GM23248 (cell line): Measurements from ENCODE around the gene THSD4. TPM values are rescaled to one million over a fixed set of nuclear protein-coding genes. Genes with fewer than 3 reads are reported as not detected.

Experiments used
- DNase-seq: peaks from one replicate; pipeline ENCODE4 v3.0.0-alpha.2; 2015
- H2AFZ ChIP-seq: fragments of 200-600 bp; sonication (generic); 2 replicates; pipeline ENCODE4 v1.6.1; 2016; ENCODE audit warnings: antibody characterized with exemption
- H3F3A ChIP-seq: fragments of 200-600 bp; sonication (generic); 2 replicates; pipeline ENCODE4 v1.6.1; 2016; ENCODE audit warnings: mild to moderate bottlenecking, antibody characterized with exemption, mixed run types; ENCODE audit not compliant: insufficient read depth
- H3K27ac ChIP-seq: fragments of 200-600 bp; sonication (generic); 2 replicates; pipeline ENCODE4 v1.5.1; 2016; ENCODE audit warnings: mild to moderate bottlenecking
- H3K27me3 ChIP-seq: fragments of 200-600 bp; sonication (generic); replicated peaks from 2 replicates; pipeline ENCODE4 v1.6.1; 2016; ENCODE audit warnings: mild to moderate bottlenecking; ENCODE audit not compliant: insufficient read depth
- H3K36me3 ChIP-seq: fragments of 200-600 bp; sonication (generic); 2 replicates; pipeline ENCODE4 v1.6.1; 2016; ENCODE audit warnings: low read depth, mild to moderate bottlenecking
- H3K4me1 ChIP-seq: fragments of 200-600 bp; sonication (generic); 2 replicates; pipeline ENCODE4 v1.6.1; 2016; ENCODE audit warnings: mild to moderate bottlenecking; ENCODE audit not compliant: insufficient read depth
- H3K4me2 ChIP-seq: fragments of 200-600 bp; sonication (generic); one replicate; pipeline ENCODE4 v1.6.1; 2016; ENCODE audit warnings: mild to moderate bottlenecking; ENCODE audit not compliant: unreplicated experiment
- H3K4me3 ChIP-seq: fragments of 200-600 bp; sonication (generic); 2 replicates; pipeline ENCODE4 v1.5.1; 2016; ENCODE audit warnings: mild to moderate bottlenecking
- H3K79me2 ChIP-seq: fragments of 200-600 bp; sonication (generic); 2 replicates; pipeline ENCODE4 v1.6.1; 2016; ENCODE audit warnings: mild to moderate bottlenecking; ENCODE audit not compliant: insufficient read depth
- H3K9ac ChIP-seq: fragments of 200-600 bp; sonication (generic); 2 replicates; pipeline ENCODE4 v1.6.1; 2016; ENCODE audit warnings: mild to moderate bottlenecking
- H3K9me2 ChIP-seq: fragments of 200-600 bp; sonication (generic); 2 replicates; pipeline ENCODE4 v1.6.1; 2016; ENCODE audit warnings: mixed run types, mild to moderate bottlenecking, moderate library complexity; ENCODE audit not compliant: insufficient read depth
- H3K9me3 ChIP-seq: fragments of 200-600 bp; sonication (generic); one replicate; pipeline ENCODE4 v1.6.1; 2017; ENCODE audit warnings: low read depth
- H4K20me1 ChIP-seq: fragments of 200-600 bp; sonication (generic); 2 replicates; pipeline ENCODE4 v1.6.0; 2016; ENCODE audit not compliant: insufficient read depth
- EZH2 ChIP-seq: fragments of 200-600 bp; sonication (generic); IDR thresholded peaks from 2 replicates; pipeline ENCODE4 v1.6.1; 2018; ENCODE audit warnings: antibody characterized with exemption, mild to moderate bottlenecking; ENCODE audit not compliant: insufficient read depth, poor library complexity, severe bottlenecking
- EZH2phosphoT487 ChIP-seq: fragments of 200-600 bp; sonication (generic); IDR thresholded peaks from 2 replicates; pipeline ENCODE4 v1.6.1; 2018; ENCODE audit warnings: antibody characterized with exemption, moderate library complexity, mild to moderate bottlenecking, low read depth; ENCODE audit not compliant: insufficient read depth
- WGBS, 2 experiments: methylation state at CpG; one replicate each; pipeline ENCODE4 v1.1.6; 2015 to 2017; ENCODE audit warnings: low lambda C conversion rate in 2 of 2, low coverage in 1 of 2; ENCODE audit errors: missing lambda C conversion rate in 2 of 2; 5-methylcytosine and 5-hydroxymethylcytosine counted together
- in situ Hi-C: fragments of 300-500 bp; cut with MboI; formaldehyde crosslinking; loops from 2 replicates; pipeline ENCODE4 v1.15.0; 2020
- polyA plus RNA-seq: library from polyadenylated mRNA; unstranded; fragments of >200 nt; fragmentation: Nextera tagmentation; extraction: Ambion mirVana; gene quantifications from 2 replicates; pipeline ENCODE4 v1.2.1, GENCODE V29; 2016
- total RNA-seq: library from RNA; depleted of rRNA; stranded (reverse); fragments of >200 nt; shearing (Covaris generic); gene quantifications from 2 replicates; pipeline ENCODE4 v1.2.3, GENCODE V29; 2014

Gene THSD4
- total and polyA plus RNA-seq, 2 experiments from 2014 or later, result 14.2 to 58.9 TPM

DNA sequence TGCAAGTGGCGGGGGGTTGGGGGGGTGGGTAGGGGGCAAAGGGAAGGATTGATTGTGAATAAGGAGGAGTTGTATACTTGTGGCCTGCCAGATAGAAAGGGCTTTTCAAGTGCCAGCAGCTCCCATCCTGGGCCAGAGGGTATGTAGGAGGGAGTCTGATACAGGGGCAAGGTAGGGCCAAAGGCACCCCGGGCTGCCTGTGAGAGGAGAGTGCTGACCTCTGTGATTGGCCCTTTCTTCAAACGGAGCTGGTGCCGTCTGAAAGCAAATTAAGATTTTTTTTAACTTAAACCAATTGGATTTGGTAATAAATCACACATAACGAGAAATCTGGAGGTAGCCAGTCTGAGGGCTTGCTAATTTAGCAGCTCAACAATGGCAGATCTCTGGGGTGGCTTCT is 229.9 kb downstream of the THSD4 start:
- Histone ChIP-seq H3K4me1 (0 out of 2 replicates have a peak, but pooled peaks cover 3% of the 10 kb centered on the region), H3K27ac (no peak overlapping the region), H3K36me3 (no peaks in the 10 kb centered on the region), H3K79me2 (no peaks in the 10 kb centered on the region), H3K9ac (no peak overlapping the region), H2AFZ (no peak overlapping the region), H3K9me3 (no peaks in the 10 kb centered on the region), H3K27me3 (no peaks in the 10 kb centered on the region), H3K4me3 (no peak overlapping the region), H3K4me2 (no peak overlapping the region), H3F3A (no peaks in the 10 kb centered on the region), H4K20me1 (no peaks in the 10 kb centered on the region), H3K9me2 (no peaks in the 10 kb centered on the region)
- in situ Hi-C loops, result no loop called here
- TF ChIP-seq EZH2 (no peak), EZH2phosphoT487 (no peak)
- no peak for DNase-seq
- 67 to 75% methylated on average over 5 of the region's 5 CpGs for WGBS, 2 experiments

GRCh38 chr15:71346464-71346863 is 231.2 kb downstream of the THSD4 start:
- Histone ChIP-seq H3K4me1 (0 out of 2 replicates have a peak, but pooled peaks cover 3% of the 10 kb centered on the region), H4K20me1 (no peaks in the 10 kb centered on the region), H3K79me2 (no peaks in the 10 kb centered on the region), H3K27ac (no peak overlapping the region), H3K9me2 (no peaks in the 10 kb centered on the region), H3K4me2 (no peak overlapping the region), H3K9ac (no peak overlapping the region), H3K27me3 (no peaks in the 10 kb centered on the region), H3F3A (no peaks in the 10 kb centered on the region), H3K4me3 (no peak overlapping the region), H3K36me3 (no peaks in the 10 kb centered on the region; the same call in 1 of the 2 replicates), H3K9me3 (no peaks in the 10 kb centered on the region), H2AFZ (no peak overlapping the region)
- no peak for DNase-seq
- TF ChIP-seq EZH2 (no peak), EZH2phosphoT487 (no peak)
- 89 to 94% methylated on average over 5 of the region's 5 CpGs for WGBS, 2 experiments
- in situ Hi-C loops, result no loop called here

DNA sequence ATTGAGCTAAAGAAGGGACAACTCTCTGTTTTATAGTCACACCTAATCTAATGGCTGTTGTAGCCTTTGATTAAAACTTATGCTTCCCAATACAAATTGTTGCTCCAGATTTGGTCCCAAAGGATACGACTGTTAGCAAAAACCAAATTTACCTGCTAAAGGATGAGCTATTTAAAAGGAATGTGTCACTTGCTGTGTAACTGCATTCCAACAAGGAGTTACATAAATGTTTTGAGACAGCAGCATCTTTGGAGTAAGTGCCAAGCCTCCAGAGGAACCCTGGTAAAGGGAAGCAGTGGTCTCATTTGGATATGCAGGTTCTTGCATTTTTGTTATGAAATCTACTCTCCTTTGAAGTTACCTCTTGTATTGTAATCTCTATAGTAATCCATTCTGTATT is 233.3 kb downstream of the THSD4 start:
- in situ Hi-C loops, result no loop called here
- Histone ChIP-seq H3K4me1 (0 out of 2 replicates have a peak, but pooled peaks cover 3% of the 10 kb centered on the region), H3K9me3 (no peaks in the 10 kb centered on the region)

GRCh38 chr15:71349336-71349735 is 234.1 kb downstream of the THSD4 start:
- Histone ChIP-seq H3K79me2 (no peaks in the 10 kb centered on the region), H3K4me3 (no peak overlapping the region), H3K9ac (no peak overlapping the region), H3K4me2 (no peak overlapping the region), H4K20me1 (no peaks in the 10 kb centered on the region), H3K27me3 (no peaks in the 10 kb centered on the region), H3F3A (no peaks in the 10 kb centered on the region), H3K27ac (no peak overlapping the region), H2AFZ (no peak overlapping the region), H3K36me3 (peaks cover 6% of the 10 kb centered on the region; the same call in 1 of the 2 replicates), H3K9me3 (no peaks in the 10 kb centered on the region), H3K9me2 (no peaks in the 10 kb centered on the region), H3K4me1 (0 out of 2 replicates have a peak, but pooled peaks cover 3% of the 10 kb centered on the region)
- no peak for TF ChIP-seq EZH2
- no peak for TF ChIP-seq EZH2phosphoT487
- no peak for DNase-seq
- 77 to 80% methylated on average over 4 of the region's 4 CpGs for WGBS, 2 experiments
- in situ Hi-C loops, result no loop called here

More for the DNA sequence above, 233.3 kb downstream of the THSD4 start:
- Histone ChIP-seq H3K4me2 (no peak overlapping the region), H3K27me3 (no peaks in the 10 kb centered on the region), H2AFZ (no peak overlapping the region), H4K20me1 (no peaks in the 10 kb centered on the region), H3K79me2 (no peaks in the 10 kb centered on the region), H3K9ac (no peak overlapping the region), H3F3A (no peaks in the 10 kb centered on the region), H3K9me2 (no peaks in the 10 kb centered on the region), H3K36me3 (peaks cover 6% of the 10 kb centered on the region; the same call in 1 of the 2 replicates), H3K27ac (no peak overlapping the region), H3K4me3 (no peak overlapping the region)
- TF ChIP-seq EZH2phosphoT487 (no peak), EZH2 (no peak)
- WGBS, 2 experiments, result 79 to 80% methylated on average over 1 of the region's 1 CpG
- no peak for DNase-seq
